Measurements from ENCODE around the gene ZDHHC20.

DNA sequence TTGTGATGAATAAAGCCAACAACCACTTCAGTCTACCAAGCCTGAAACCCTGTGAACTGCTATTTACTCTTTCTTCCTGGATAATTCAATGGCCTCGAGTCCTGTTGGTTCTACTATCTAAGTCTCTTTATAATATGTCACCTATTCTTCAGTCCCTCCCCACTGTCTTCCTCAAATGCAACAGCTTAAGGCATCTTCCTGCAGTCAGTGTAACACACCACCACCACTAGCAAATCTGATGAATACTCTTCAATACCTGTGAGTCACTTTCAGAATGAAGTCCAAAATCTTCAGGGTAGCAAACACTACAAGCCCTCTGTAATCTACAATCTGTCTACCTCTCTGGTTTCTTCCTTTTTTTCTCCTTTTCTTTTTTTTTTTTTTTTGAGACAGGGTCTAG lies 32.9 kb downstream of the ZDHHC20 start:
- TF ChIP-seq, protein P1, sequence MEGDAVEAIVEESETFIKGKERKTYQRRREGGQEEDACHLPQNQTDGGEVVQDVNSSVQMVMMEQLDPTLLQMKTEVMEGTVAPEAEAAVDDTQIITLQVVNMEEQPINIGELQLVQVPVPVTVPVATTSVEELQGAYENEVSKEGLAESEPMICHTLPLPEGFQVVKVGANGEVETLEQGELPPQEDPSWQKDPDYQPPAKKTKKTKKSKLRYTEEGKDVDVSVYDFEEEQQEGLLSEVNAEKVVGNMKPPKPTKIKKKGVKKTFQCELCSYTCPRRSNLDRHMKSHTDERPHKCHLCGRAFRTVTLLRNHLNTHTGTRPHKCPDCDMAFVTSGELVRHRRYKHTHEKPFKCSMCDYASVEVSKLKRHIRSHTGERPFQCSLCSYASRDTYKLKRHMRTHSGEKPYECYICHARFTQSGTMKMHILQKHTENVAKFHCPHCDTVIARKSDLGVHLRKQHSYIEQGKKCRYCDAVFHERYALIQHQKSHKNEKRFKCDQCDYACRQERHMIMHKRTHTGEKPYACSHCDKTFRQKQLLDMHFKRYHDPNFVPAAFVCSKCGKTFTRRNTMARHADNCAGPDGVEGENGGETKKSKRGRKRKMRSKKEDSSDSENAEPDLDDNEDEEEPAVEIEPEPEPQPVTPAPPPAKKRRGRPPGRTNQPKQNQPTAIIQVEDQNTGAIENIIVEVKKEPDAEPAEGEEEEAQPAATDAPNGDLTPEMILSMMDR (IDR thresholded peaks at IDR 0.05): no peak
- no peak for TF ChIP-seq POLR2A (IDR thresholded peaks at IDR 0.05)

Data from Peyer's patch (tissue), 4 donors.